HG02938 (cell line): ENCODE results near the gene PRR29.
"Not testable (repeated sequence)": the region's sequence is repeated elsewhere in the genome, so short reads cannot be mapped to it uniquely, and the experiment has no call there.

Experiments used
- ATAC-seq: cut with Tn5 transposase; IDR thresholded peaks from one replicate; pipeline ENCODE4 v1.9.1; 2021; ENCODE audit warnings: mild to moderate bottlenecking, moderate library complexity; ENCODE audit not compliant: unreplicated experiment

Gene PRR29

DNA sequence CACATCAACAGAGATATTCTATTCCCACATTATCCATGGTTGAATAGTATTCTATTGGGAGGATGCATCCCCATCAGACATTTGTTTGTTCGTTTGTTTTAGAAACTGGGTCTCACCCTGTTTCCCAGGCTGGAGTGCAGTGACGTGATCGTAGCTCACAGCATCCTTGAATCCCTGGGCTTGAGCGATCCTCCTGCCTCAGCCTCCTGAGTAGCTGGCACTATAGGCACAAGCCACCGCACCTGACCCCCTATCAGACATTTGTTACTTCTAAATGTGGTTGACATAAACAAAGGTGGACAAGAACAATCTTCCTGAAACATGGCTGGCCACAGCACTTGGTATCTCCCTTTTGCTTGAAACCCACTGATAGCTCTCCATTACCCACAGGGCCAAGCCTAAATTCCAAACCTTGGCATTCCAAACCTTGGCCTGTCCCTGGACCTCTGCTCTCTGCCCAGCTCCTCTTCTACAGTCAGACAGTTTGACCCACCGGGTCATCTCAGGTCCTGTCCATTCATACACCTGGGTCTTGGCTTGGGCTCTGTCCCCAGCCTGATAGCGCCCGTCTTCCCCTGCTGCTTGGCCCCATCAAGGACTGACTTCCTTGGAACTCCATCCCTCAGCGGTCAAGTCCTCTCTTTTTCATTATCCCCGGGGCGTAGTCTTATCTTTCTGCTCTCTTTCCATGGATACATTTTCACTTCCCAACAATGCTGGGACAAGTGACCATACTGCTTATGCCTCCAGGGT lies 1.5 kb upstream of the PRR29 start:
- ATAC-seq, result no peak

- no peak for ATAC-seq
These were observed 656 bp upstream of the PRR29 start for GRCh38 chr17:63997341-63998048.

- ATAC-seq, result no peak
These were observed 849 bp downstream of the PRR29 start for GRCh38 chr17:63998721-63999679.

DNA sequence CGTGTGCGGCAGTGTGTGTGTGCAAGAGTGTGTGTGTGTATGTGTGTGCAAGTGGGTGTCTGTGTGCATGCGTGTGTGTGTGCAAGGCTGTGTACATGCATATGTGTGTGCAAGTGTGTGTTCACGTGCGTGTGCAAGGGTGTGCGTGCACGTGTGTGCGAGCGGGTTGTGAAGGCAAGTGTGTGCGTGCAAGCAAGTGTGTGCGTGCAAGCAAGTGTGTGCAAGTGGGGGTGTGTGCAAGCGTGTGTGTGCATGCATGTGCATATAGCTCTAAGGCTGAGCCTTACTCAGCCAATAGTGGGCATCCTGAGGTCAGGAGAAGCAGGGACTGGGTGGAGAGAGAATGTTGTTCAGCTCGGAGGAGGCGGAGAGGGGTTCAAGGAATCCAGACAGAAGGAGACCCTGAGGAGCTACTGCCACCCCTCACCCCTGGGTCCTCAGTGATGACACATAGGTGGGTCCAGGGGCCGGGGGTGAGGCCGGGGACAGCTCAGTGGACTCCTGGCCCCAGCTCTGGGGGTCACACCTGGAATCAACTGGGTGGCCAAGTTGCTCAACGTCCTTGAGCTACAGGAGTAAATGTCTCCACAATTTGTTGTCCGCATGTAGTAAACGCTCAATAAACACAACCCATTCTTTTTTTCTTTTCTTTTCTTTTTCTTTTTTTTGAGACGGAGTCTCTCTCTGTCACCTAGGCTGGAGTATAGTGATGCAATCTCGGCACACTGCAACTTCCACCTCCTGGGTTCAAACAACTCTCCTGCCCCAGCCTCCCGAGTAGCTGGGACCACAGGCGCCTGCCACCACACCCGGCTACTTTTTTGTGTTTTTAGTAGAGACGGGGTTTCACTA lies 1.8 kb downstream of the PRR29 start:
- no peak for ATAC-seq

DNA sequence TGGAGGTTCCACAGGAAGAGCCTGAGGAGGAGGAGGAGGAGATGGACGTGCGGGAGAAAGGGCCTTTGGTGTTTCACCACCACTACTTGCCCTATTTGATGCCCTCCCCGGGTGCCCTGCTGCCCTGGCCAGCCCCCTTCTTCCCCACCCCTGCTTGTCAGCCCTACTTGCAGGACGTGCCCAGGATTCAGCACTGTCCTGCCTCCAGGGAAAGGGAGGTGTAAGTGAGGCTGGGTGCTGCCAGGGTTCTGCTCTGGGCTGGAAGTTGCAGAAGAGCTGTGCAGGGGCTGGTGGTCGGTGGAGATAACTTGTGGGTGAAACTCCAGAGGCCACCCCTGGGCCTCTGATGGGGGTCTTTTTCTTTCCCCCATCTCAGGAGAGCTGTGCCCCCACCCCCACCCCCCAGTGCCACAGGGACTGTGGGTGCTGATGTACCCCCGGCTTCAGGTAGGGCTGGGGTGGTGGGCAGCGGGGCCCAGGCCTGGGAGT lies 3.0 kb downstream of the PRR29 start:
- no peak for ATAC-seq

- no peak for ATAC-seq
These were observed 3.8 kb downstream of the PRR29 start for GRCh38 chr17:64001763-64002529.

DNA sequence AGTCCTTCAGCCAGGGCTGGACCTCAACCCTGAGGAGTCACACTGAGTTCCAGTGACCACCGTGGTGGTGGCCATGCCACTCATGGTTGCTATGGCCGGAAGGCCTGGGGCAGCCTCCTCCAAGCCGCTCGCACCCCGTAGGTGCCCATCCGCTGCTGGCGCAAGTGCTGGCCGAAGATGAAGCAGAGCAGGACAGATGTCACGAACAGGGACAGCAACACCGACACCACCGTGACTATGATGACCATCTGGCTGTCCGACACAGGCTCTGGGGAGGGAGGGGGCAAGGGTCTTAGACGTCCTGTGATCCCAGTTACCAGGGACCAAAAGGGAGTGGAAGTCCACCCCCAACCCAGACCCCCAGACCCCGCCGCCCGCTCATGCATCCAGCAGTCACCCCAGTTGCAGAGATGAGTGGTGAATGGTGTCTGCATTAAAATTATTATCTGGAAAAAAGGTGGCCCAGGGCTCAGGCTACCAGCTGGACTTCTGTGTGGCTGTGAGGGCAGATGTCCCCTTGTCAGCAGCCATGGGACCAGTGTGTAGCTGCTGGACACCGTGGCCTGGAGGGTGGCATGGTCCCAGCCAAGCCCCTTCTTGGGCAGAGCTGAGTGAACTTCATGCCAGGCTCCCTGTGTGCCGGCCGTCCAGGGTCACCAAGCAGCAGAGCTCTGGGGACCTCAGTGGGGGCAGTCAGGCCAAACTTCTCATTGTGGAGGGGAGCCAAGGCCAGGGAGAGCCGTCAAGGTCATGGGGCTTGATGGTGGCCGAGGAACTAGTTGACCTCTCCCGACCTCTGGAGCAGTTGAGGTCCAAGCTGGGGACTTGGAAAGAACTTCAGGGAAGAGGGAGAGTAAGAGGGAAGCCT lies 4.7 kb downstream of the PRR29 start:
- ATAC-seq, result no peak

- no peak for ATAC-seq
These were observed 5.5 kb downstream of the PRR29 start for GRCh38 chr17:64003526-64004121.

- ATAC-seq, result no peak
These were observed 6.1 kb downstream of the PRR29 start for GRCh38 chr17:64004218-64004770.

DNA sequence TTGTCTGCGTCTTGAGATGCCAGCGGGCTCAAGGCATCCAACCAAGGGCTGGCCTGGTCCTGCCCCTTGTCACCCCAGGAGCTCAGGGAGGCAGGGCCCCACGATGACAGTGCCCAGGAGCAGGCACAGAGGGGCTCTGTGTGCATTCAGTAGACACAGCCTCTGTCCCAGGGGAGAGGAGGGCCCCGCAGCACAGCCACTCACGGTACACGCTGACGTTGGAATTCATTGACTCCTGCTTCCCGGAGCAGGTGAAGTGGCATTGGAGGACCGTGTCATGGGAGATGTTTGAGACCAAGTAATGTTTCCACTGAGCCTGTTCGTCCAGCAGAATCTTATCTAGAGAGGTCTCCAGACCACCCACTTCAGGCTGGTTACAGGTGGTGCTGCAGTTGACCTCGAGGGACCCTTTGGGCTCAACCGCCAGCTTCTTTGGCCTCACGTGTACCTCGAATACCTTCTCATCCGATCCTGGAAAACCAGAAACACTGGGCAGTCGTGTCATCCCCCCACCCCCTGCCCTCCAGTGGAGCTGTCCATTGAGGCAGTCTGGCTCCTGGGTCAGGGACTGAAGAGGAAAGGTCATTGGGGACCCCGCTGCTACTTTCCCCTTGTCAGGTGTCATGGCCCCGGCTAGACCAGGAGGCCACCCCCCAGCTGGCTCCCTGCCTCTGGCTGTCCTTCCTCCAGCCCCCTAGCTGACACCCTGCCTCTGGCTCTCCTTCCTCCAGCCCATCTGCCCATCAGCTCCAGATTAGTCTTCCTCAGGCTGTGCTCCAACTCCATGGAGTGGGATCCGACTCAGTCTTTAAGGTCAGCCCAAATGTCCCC lies 7.0 kb downstream of the PRR29 start:
- ATAC-seq, result no peak

DNA sequence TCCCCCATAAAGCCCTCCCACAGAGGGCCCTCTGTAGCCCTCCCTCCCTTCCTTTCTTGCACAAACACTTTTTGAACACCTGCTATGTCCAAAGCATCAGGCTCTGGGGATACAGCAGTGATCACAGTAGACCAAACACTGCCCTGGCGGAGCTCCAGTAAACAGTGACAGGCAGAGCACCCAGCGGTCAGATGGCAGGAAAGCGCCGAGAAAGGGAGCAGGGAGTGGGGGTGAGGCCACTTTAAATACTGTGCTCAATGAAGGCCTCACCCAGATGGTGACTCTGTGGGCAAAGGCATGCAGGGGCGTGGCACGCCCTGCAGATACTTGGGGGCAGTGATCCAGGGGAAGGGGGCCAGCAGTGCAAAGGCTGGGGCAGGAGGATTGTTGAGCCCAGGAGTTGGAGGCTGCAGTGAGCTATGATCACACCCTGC lies 7.6 kb downstream of the PRR29 start:
- ATAC-seq, result no peak

DNA sequence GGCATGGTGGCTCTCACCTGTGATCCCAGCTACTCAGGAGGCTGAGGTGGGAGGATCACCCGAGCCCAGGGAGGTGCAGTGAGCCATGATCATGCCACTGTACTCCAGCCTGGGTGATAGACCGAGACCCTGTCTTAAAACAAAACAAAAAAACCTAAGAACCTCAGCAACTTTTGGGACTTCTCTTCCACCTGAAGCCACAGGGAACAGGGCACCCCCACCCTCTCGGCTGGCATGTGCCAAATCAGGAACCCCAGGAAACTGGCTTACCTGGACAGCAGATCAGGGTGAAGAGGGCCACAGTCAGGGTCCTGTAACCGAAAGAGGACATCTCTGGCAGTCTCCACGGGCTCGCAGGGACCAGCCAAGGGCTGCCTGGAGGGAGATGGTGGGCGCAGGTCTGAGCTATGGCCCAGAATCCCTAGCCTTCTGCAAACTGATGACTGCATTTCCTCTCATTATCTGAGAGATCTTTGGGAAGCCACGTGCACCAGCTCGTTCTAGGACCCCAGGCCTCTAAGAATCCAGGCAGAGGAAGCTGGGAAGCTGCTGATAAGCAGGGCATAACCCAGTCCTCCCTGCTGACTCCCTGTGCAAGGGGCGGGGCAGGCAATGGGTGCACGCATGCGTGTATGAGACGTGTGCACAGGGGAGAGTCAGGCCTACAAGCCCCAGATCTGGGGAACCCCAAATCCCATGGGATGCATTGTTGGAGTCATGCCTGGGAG lies 8.4 kb downstream of the PRR29 start:
- ATAC-seq, result no peak

GRCh38 chr17:64007089-64007837 lies 9.1 kb downstream of the PRR29 start:
- ATAC-seq, result not testable (repeated sequence)

GRCh38 chr17:64007838-64008282 lies 9.7 kb downstream of the PRR29 start:
- no peak for ATAC-seq

DNA sequence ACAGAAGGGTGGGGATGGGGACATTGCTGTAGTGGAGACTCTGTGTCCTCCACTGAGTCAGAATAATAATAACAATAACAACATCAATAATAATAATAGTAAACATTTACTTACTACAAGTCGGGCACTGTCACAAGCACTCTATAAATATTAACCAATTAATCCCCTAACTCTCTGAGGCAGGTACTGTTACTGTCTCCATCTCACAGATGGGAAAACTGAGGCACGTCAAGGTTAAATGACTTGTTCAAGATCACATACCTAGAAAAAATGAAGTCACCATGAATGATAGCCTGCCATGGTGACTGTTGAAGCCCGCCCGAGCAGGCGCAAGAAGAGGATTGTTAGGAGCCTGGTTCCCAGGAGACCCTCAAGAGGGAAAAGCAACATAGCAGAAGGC lies 10.2 kb downstream of the PRR29 start:
- ATAC-seq, result no peak
